Natural killer cell (primary cell): ENCODE measurements around the gene PTCH1. TPM values are rescaled to one million over a fixed set of nuclear protein-coding genes. Genes with fewer than 3 reads are reported as not detected.
A peak's percentile ranks its signal among the peaks of the same experiment; 100 is the strongest.

Experiments used
- ATAC-seq, 3 donors: fragments of 150-1000 bp in 2 of 3; fragments of 200-7000 bp in 1 of 3; cut with Tn5 transposase; 1 replicate in 1 of 3; 2 replicates in 2 of 3; pipeline ENCODE4 v1.10.0; 2021; ENCODE audit warnings: mild to moderate bottlenecking in 2 of 3, moderate library complexity in 2 of 3
- DNase-seq, 2 donors: peaks; one replicate each; pipeline versions ENCODE4 v3.0.0 to v3.0.0-alpha.2; 2013 to 2021; ENCODE audit warnings: mixed read lengths in 1 of 2
- H3K27ac ChIP-seq: one replicate; pipeline ENCODE4 v1.5.1; 2013; ENCODE audit warnings: mild to moderate bottlenecking, low read length
- H3K27me3 ChIP-seq: one replicate; pipeline ENCODE4 v1.6.1; 2013; ENCODE audit warnings: low read length; ENCODE audit not compliant: control insufficient read depth, insufficient read depth
- H3K36me3 ChIP-seq: one replicate; pipeline ENCODE4 v1.6.1; 2013; ENCODE audit warnings: low read length; ENCODE audit not compliant: control insufficient read depth, insufficient read depth
- H3K4me1 ChIP-seq: one replicate; pipeline ENCODE4 v1.6.1; 2013; ENCODE audit warnings: low read length; ENCODE audit not compliant: control insufficient read depth, insufficient read depth
- H3K4me3 ChIP-seq: one replicate; pipeline ENCODE4 v1.5.1; 2013; ENCODE audit warnings: low read length
- H3K9me3 ChIP-seq: one replicate; pipeline ENCODE4 v1.6.1; 2013; ENCODE audit warnings: low read length; ENCODE audit not compliant: control insufficient read depth, insufficient read depth
- H3K27ac Mint-ChIP-seq, 2 donors: one replicate each; pipeline ENCODE4 v1.8.0; 2022; ENCODE audit warnings: mild to moderate bottlenecking in 2 of 2, mixed read lengths in 2 of 2, moderate library complexity in 1 of 2
- H3K27me3 Mint-ChIP-seq, 2 donors: one replicate each; pipeline ENCODE4 v1.8.0; 2022; ENCODE audit warnings: low read depth in 2 of 2, mixed read lengths in 2 of 2
- H3K36me3 Mint-ChIP-seq: one replicate; pipeline ENCODE4 v1.8.0; 2022; ENCODE audit warnings: mixed read lengths
- H3K4me1 Mint-ChIP-seq, 2 donors: one replicate each; pipeline ENCODE4 v1.8.0; 2022; ENCODE audit warnings: mixed read lengths in 2 of 2
- H3K4me3 Mint-ChIP-seq: one replicate; pipeline ENCODE4 v1.8.0; 2022; ENCODE audit warnings: mild to moderate bottlenecking, moderate library complexity, mixed read lengths
- H3K9me3 Mint-ChIP-seq, 2 donors: one replicate each; pipeline ENCODE4 v1.8.0; 2022; ENCODE audit warnings: mixed read lengths in 2 of 2
- WGBS: methylation state at CpG from one replicate; pipeline ENCODE4 v1.1.7; 2013; ENCODE audit warnings: missing lambda C conversion rate; ENCODE audit not compliant: insufficient coverage; 5-methylcytosine and 5-hydroxymethylcytosine counted together
- intact Hi-C: fragments of 100-400 bp; cut with micrococcal nuclease; formaldehyde crosslinking; loops from one replicate; pipeline ENCODE4 v1.14.2; 2022
- total RNA-seq, 4 donors: library from RNA; stranded (reverse); fragments of 120-200 nt in 1 of 4; gene quantifications; one replicate each; pipeline versions ENCODE4 v1.2.3 to v1.2.4, GENCODE V29; 2013 to 2022
- TF ChIP-seq, protein P1 (sequence below): fragments of 200-600 bp; IDR thresholded peaks from one replicate; pipeline ENCODE4 v1.8.0; 2022; ENCODE audit warnings: antibody characterized with exemption

The PTCH1 gene
- total RNA-seq, 3 donors from 2014 or later (not counting 1 experiment from before 2014, with no cell fraction given): 60.9 to 127 (median 82.1) TPM

GRCh38 chr9:95516221-95516733 lies 494 bp downstream of the PTCH1 start:
- peaks cover 18% of the 10 kb centered on the region for H3K27me3 ChIP-seq
- intact Hi-C loops: no loop called here
- H3K27me3 Mint-ChIP-seq: peaks cover 15 to 27% of the 10 kb centered on the region in 2 donors

DNA sequence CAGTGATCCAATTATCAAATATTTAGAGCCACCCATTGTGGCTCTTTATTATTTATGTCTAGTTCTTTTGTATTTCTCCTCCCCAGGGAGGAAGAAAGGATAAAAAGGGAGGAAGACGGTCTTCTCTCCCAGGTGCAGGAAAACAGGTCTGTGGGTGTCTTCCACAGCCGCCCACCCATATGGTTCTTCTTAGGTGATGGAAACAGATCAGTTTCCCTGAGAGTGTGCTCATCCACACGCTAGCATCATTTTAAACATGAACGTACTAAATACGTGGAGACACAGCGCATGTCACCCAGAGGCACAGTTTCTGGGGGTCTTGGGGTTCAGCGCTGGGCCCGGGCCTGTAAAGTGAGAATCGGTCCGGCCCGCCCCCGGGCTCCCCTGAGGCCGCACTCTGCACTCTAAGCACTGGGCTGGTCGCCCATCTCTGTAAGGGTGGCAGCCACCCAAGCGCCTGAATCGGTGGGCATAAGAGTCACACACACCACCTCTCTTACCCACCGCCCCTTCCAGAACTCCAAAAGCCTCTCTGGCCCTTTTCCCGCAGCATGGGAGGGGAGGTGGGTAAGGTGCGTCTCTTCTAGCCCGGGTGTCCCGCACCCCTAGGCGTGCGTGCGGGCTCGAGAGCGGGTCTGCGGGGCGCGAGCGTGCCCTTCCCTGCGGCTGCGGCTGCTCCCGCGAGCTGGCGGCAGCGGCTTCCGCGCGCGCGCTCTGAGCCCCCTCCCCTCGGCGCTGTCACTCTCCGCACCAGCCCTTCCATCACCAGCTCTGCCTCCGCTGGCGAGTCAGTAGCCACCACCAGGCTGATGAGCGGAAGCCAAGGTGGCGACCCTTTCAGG lies 1.3 kb downstream of the PTCH1 start:
- Histone ChIP-seq H3K36me3 (no peaks in the 10 kb centered on the region), H3K4me1 (peaks cover 32% of the 10 kb centered on the region), H3K27me3 (peaks cover 19% of the 10 kb centered on the region), H3K9me3 (no peaks in the 10 kb centered on the region), H3K4me3 (peak overlapping the region; percentile 29), H3K27ac (no peak overlapping the region)
- Mint-ChIP-seq H3K27me3 (peaks cover 7 to 20% of the 10 kb centered on the region in 2 donors), H3K27ac (no peak overlapping the region), H3K36me3 (no peaks in the 10 kb centered on the region), H3K9me3 (no peaks in the 10 kb centered on the region), H3K4me3 (peak overlapping the region; percentile 69), H3K4me1 (peaks cover 38 to 47% of the 10 kb centered on the region in 2 donors)
- peak; percentile 44 to 50 (median 46) for ATAC-seq
- DNase-seq: peak; percentile 38 to 60
- intact Hi-C loops: no loop called here
- 6% methylated on average over 47 of the region's 48 CpGs for WGBS
- TF ChIP-seq, protein P1, sequence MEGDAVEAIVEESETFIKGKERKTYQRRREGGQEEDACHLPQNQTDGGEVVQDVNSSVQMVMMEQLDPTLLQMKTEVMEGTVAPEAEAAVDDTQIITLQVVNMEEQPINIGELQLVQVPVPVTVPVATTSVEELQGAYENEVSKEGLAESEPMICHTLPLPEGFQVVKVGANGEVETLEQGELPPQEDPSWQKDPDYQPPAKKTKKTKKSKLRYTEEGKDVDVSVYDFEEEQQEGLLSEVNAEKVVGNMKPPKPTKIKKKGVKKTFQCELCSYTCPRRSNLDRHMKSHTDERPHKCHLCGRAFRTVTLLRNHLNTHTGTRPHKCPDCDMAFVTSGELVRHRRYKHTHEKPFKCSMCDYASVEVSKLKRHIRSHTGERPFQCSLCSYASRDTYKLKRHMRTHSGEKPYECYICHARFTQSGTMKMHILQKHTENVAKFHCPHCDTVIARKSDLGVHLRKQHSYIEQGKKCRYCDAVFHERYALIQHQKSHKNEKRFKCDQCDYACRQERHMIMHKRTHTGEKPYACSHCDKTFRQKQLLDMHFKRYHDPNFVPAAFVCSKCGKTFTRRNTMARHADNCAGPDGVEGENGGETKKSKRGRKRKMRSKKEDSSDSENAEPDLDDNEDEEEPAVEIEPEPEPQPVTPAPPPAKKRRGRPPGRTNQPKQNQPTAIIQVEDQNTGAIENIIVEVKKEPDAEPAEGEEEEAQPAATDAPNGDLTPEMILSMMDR: no peak

More at GRCh38 chr9:95516221-95516733, 494 bp downstream of the PTCH1 start:
- H3K36me3 Mint-ChIP-seq: no peaks in the 10 kb centered on the region
- peaks cover 37 to 45% of the 10 kb centered on the region in 2 donors for H3K4me1 Mint-ChIP-seq
- Histone ChIP-seq H3K9me3 (no peaks in the 10 kb centered on the region), H3K27ac (no peak overlapping the region), H3K4me1 (peaks cover 28% of the 10 kb centered on the region), H3K4me3 (peak overlapping the region; percentile 42), H3K36me3 (no peaks in the 10 kb centered on the region)
- H3K9me3 Mint-ChIP-seq: no peaks in the 10 kb centered on the region
- H3K27ac Mint-ChIP-seq: peak overlapping the region; percentile 76 to 90
- WGBS: under 1% methylated on average over 69 of the region's 69 CpGs
- TF ChIP-seq, protein P1: no peak
- peak; percentile 51 to 54 (median 54) for ATAC-seq
- H3K4me3 Mint-ChIP-seq: peak overlapping the region; percentile 98
- peak in 1 of 2 donors; percentile 51 for DNase-seq

- peaks cover 27% of the 10 kb centered on the region for H3K27me3 ChIP-seq
- intact Hi-C loops: loop anchor here (5.0 kb wide), 2 partner anchors 197 to 508 kb away; partner anchors contain the start of gene FANCC
- Mint-ChIP-seq H3K27ac (no peak overlapping the region), H3K4me3 (peak overlapping the region; percentile 55), H3K36me3 (no peaks in the 10 kb centered on the region), H3K27me3 (peaks cover 7 to 14% of the 10 kb centered on the region in 2 donors), H3K9me3 (no peaks in the 10 kb centered on the region), H3K4me1 (peaks cover 50 to 59% of the 10 kb centered on the region in 2 donors)
- no peak for ATAC-seq
- no peak overlapping the region for H3K4me3 ChIP-seq
- no peak for DNase-seq
- no peak overlapping the region for H3K27ac ChIP-seq
- H3K4me1 ChIP-seq: peaks cover 42% of the 10 kb centered on the region
- no peaks in the 10 kb centered on the region for H3K36me3 ChIP-seq
- WGBS: 98% methylated on average over 4 of the region's 5 CpGs
- H3K9me3 ChIP-seq: no peaks in the 10 kb centered on the region
- TF ChIP-seq, protein P1: no peak
These were observed 2.4 kb downstream of the PTCH1 start for GRCh38 chr9:95514342-95514741.
